HG02623 (cell line): ENCODE data around the gene COL25A1.

Experiments
- ATAC-seq: cut with Tn5 transposase; IDR thresholded peaks from one replicate; pipeline ENCODE4 v1.9.1; 2021; ENCODE audit warnings: moderate library complexity; ENCODE audit not compliant: unreplicated experiment

COL25A1 gene

DNA sequence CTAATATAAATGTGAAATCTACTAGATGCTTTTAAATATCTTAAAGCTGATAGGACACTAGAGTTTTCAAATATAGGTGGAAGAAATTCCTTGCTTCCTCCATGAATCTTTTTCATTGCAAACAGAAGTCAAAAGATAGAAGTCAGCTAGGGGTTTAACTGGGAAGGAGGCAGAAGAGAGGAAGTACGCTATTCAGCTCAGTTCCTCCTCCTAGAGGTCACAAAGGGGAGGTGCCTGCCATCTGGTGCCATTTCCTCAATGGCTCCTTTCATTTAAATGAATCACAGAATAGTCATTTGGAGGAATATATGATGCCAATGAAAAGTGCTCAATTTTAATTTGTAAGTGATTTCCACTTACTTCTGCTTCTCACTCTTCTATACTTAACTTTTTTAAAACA, 8.5 kb downstream of the COL25A1 start:
- ATAC-seq, result peak; percentile 88

DNA sequence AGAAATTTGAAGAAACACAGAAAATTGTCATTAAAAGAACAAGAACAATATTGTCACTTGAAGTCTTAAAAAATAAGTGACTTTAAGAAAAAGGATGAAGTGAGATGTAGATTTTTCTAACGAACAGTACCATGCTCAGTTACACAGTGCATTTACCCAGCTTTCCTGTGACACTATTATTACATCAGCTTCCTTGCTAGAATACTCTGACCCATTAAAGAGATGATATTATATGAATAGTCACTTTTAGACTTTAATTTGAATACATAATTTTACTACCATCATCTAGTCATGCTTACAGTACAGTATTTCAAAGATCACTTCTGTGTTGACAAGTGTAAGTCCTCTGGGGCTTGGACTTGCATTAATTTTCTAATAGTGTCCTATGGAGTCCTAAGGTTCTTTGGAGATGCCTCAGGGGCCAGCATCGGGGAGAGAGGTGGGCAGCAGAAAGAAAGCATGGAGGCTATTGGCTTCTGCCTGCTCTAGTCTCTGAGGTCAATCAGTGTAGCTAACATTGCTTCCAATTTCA, 10.7 kb downstream of the COL25A1 start:
- no peak for ATAC-seq

DNA sequence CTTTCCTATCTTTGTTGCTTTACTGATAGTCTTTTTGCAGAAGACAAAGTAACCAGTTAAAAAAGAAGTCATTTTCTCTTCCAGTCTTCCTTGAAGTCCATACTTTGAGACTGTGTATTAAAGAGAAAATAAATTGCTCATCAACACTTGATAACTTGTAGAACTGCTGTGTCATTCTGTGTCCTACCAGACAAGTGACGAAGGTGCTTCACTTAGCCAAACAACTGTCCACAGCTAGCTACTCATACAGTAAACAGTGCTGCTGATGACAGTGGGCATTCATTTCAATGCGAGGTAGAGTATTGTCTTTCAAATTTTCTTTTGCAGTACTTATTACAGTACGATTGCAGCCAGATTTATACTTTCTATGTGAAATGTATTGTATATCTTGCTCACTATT, 11.5 kb downstream of the COL25A1 start:
- no peak for ATAC-seq

DNA sequence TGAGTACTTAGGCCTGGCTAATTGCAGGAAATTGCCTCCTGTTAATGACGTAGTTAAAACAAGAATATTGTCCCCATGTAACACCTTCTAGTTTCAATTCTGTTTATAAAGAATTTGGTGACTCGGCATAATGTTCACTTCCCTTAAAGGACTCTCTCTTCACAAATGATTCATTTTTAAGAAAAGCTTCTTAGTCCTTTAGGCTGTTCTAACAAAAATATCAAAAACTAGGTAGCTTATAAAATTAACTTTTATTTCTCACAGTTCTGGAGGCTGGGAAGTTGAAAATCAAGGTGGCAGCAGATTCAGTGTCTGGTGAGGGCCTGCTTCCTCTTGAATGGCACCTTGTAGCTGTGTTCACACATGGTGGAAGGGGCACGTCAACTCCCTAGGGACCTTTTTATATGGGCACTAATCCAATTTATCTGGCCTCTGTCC, 23.8 kb downstream of the COL25A1 start:
- ATAC-seq, result peak; percentile 82

DNA sequence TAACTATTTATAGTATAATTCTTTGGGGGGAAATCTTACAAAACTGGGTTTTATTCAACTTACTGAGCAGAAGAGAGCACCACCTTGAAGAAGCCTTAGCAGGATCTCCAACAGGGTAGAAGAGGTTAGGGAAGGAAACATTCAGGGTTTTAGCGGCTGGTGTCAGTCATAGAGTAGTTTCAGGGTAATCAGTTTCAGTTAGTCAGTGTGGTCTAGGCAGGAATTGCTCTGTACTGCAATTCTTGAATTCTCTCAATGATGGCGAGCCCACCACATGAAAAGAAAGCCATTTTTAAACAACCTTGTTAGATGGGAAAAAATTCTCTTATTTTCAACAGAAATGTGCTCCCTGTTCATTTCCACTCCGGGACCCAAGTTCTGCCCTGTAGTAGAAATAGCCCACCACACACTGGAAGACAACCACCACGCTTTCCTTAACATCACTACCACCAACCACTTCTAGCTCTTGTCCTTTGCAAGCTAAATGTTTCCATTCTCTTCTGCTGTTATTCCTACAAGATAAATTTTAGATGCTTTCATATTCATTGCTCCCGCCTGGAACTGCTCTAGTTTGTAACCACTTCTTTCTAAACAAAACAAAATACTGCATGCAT, 25.9 kb downstream of the COL25A1 start:
- ATAC-seq, result peak; percentile 74

- ATAC-seq, result no peak
Measured at GRCh38 chr4:109275066-109275745, 27.3 kb downstream of the COL25A1 start.

DNA sequence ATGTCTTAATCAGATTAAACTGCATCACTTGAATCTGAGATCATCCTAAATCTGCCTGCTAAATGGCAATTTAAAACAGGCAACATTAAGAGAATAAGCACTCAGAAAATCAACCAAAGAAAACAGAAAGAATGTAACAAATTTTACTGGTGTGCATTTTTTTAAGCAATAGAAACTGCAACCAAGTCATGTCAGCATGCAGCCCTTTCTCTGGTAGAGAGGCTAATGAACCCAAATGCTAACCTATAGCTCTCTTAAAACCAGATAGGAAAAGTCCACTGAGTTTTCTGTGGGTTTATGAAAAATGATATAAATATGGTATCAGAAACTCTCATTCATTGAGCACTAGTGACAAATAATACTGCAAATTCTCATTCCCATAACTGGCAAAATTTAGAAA, 35.6 kb downstream of the COL25A1 start:
- no peak for ATAC-seq

DNA sequence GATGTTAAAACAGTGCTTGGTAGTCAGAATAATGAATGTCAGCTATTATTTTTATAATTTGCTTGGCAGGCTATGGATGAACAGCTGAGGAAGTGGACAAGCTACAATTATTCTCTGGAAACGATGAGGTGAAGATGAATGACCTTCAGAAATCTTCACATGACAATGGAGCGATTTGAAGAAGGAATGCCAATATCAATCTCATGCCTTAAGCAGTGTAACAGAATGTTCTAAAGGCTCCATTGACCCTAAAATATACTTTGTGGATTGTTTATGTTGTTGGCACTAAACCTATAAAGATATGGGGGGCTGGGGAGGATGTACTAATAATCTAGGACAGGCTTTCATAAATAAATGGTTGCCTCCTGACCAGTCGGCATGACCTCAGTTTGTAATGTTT, 36.2 kb downstream of the COL25A1 start:
- no peak for ATAC-seq

- no peak for ATAC-seq
Measured at GRCh38 chr4:109263721-109264120, 38.7 kb downstream of the COL25A1 start.

- no peak for ATAC-seq
Measured at GRCh38 chr4:109256818-109257217, 45.6 kb downstream of the COL25A1 start.

DNA sequence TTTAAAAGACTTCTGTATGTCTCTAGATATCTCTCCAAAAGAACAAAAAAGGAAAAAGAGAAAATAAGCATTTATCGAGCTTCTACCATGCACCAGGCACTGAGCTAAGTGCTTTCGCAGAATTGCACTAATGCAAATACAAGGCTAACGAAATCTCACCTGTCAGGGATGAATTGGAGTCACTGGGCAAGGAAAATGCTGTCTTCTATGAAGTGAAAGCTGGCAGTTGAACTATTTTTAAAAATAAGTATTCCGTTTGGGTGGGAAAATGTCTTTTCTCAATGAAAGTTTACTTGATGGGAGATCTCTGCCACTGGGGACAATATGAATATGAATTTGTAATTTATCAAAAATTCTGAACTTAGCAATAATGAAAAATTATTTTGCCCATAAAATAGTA, 47.6 kb downstream of the COL25A1 start:
- no peak for ATAC-seq

DNA sequence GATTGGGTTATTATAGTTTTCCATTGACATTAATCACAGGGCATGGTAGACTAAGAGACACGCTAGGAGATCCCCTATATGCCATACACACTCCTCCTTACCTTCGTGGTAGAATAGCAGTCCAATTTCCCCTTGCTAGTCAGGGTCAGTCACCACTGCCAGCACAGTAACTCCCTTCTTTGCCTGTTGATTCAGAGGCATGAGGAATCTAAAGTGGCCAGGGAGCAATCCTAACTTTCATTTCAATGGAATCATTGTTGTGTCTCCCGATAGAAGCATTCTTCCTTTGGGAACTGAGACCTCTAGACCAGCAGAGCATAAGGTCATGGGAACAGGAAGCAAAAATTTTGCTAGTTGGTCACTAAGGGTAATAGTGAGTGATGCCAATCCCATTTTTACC, 51.1 kb downstream of the COL25A1 start:
- ATAC-seq, result no peak

DNA sequence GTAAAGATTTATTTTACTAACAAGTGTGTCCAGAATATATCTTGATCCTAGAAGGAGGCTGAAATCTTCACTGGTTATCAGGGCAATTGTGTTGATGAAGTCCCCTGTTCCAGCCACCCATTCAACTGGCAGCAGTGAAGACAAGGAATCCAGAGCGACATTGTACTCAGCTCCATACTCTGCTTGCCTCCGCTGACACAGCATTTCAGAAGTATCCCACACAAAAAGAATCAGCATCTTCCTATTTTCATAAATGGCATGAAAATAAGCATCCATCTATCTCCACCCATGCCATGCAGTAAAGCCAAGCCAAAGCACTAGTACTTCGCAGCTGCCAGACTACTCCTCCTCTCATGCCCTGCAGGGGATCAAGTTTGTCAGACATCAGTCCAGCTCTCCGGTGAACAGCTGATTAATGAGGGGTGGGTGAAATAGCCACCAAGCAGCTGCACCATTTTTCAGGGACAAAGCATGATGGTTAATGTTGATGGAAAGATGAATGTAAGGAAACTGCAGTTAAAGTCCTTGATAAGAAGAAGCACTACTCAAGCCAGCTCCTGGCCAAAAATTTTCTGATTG, 54.0 kb downstream of the COL25A1 start:
- no peak for ATAC-seq

DNA sequence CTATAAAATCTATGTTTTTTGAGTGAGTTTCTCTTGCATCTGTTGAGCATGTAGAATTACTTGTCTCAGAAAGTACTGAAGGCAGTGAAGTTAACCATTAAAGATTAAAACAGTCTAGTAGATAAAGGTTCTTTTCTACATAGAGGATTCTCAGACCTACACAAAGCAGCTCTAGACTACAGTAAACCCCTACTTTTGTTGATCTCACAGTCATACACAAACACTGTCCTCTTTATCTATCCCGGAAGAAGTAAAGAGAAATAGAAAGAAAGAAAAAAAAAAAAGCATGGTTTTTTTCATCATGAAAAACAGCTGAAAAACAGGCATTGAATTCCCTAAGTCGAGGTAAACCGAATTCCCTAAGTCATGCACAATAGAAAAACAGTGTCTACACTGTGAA, 58.6 kb downstream of the COL25A1 start:
- ATAC-seq, result no peak

DNA sequence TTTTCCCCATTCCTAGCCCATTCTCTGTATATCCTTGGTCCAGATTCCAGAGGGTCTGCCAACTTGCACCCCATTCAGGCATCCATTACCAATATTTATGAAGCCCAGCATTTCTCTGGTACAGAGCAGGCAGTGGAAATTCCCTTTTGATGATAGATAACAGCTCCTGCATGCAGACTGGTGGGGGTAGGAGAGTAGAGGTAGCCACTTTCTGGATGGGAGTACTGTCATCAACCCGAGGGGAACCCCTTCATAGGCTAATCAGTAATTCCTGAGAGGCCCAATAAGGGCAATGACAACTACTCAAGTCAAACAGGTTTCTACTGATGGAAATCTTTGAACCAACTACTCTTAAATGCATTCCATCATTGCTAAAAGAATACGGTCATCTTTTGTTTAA, 63.7 kb downstream of the COL25A1 start:
- no peak for ATAC-seq

DNA sequence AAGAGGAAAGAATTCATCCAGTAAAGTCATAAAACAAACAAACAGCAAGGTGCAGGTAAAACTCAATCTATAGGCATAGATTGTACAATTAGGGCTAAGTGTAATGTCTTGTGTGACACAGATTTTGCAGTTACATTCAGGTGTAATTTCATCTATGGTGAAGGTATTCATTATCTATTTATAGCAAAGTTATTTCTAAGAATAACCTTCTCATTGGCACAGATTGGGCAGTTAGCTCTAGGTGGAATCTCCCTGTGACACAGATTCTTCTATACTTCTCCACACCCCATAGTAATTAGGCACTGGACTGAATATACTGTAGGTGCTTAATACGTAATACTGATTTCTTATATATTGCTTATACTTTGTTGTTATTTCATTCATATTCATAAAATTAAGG, 66.8 kb downstream of the COL25A1 start:
- no peak for ATAC-seq

DNA sequence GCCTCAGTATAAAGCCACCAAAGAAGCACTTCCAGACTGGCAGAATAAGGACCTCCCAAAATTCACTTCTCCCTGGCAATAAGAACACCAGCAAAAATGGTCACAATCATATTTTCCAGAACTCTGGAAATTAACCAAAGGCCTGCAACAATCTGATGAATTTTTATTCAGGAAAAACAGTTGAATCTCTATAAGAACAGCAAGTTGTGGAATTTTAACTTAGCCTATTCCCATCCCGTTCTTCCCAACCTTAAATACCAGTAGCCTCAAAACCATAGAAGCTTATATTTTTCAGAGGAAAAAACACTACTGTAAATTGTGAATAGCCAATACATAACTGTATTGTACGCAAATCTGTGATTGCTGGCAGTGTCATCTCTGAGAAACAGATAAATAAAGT, 67.9 kb downstream of the COL25A1 start:
- no peak for ATAC-seq

- no peak for ATAC-seq
Measured at GRCh38 chr4:109233570-109233969, 68.9 kb downstream of the COL25A1 start.

DNA sequence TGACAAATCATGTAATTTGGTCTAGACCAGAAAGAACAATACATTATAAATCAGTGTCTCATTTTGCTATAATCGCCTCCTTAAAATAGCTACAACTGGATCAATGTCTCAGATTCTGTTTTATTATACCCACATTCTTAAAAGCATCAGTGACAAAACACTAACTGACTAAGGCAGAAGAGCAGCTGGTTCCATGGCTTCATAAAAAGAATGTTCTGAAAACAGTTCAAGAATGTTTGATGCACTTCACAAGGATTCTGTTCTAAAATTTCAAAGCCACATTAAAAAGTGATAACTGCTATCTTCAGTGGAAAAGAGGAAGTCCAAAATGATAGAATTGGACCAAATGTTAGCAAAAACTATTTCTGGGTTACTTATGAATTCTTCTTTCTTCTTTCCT, 69.8 kb downstream of the COL25A1 start:
- no peak for ATAC-seq

- no peak for ATAC-seq
Measured at GRCh38 chr4:109231331-109231730, 71.1 kb downstream of the COL25A1 start.

- no peak for ATAC-seq
Measured at GRCh38 chr4:109229028-109229427, 73.4 kb downstream of the COL25A1 start.

DNA sequence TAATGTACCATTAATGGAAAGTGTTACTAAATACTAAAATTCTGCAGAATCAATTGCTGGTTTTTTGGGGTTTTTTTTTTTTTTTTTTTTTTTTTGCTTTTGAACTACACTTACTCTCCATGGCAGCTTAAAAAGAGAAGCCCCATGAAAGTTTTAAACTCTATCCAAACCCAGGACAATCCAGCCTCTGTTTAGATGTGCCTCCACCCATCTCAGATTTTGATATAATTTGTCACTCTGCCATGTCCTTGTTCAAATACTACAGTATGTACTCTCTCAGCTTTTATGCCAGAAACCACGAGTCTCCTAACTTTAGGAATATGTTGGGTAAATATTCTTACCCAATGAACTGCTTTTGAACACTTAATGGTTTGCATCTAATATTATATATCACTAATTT, 84.2 kb downstream of the COL25A1 start:
- no peak for ATAC-seq
